Activated naive CD8-positive, alpha-beta T cell treated with anti-CD3 and anti-CD28 coated beads for 36 hours (primary cell): Measurements from ENCODE around the gene PBX3. TPM values are rescaled to one million over a fixed set of nuclear protein-coding genes. Genes with fewer than 3 reads are reported as not detected.

Experiments used
- DNase-seq: peaks from one replicate; pipeline ENCODE4 v3.0.0; 2021
- H3K27ac Mint-ChIP-seq: one replicate; pipeline ENCODE4 v1.8.0; 2022; ENCODE audit warnings: mild to moderate bottlenecking, moderate library complexity, mixed read lengths
- H3K27me3 Mint-ChIP-seq: one replicate; pipeline ENCODE4 v1.8.0; 2022; ENCODE audit warnings: mild to moderate bottlenecking, mixed read lengths
- H3K36me3 Mint-ChIP-seq: one replicate; pipeline ENCODE4 v1.8.0; 2021; ENCODE audit warnings: mild to moderate bottlenecking, mixed read lengths
- H3K4me1 Mint-ChIP-seq: one replicate; pipeline ENCODE4 v1.8.0; 2021; ENCODE audit warnings: mixed read lengths
- H3K4me3 Mint-ChIP-seq: one replicate; pipeline ENCODE4 v1.8.0; 2022; ENCODE audit warnings: mild to moderate bottlenecking, moderate library complexity, mixed read lengths
- H3K9me3 Mint-ChIP-seq: one replicate; pipeline ENCODE4 v1.8.0; 2022; ENCODE audit warnings: mixed read lengths
- total RNA-seq, 2 experiments: library from RNA; stranded (reverse); gene quantifications; one replicate each; pipeline ENCODE4 v1.2.3, GENCODE V29; 2021

Gene PBX3
- total RNA-seq, 2 experiments from 2014 or later: 14.6 to 14.9 TPM

GRCh38 chr9:125926936-125927335, 179.8 kb downstream of the PBX3 start:
- H3K27ac Mint-ChIP-seq: no peak overlapping the region
- H3K27me3 Mint-ChIP-seq: no peaks in the 10 kb centered on the region
- no peaks in the 10 kb centered on the region for H3K4me1 Mint-ChIP-seq
- no peaks in the 10 kb centered on the region for H3K9me3 Mint-ChIP-seq
- no peak overlapping the region for H3K4me3 Mint-ChIP-seq
- no peak for DNase-seq
- H3K36me3 Mint-ChIP-seq: no peaks in the 10 kb centered on the region

DNA sequence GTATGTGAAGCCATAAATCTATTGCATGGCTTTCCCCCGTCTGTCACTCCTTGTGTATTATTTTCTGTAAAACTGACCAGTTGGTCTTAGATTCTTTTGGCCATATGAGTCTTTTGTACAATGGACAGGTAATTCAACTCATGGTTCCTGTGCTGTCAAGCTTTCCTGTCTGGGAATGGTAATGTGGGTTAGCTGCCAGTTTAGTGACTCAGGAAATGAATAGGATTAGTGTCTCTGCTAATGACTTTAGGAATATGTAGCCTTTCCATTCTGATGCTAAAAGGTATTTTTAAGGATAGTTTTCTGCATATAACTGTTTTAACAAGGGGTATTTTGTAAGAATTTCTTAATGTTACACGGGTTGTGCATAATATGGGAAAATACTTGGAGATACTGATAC, 182.7 kb downstream of the PBX3 start:
- DNase-seq: no peak
- Mint-ChIP-seq H3K36me3 (peaks cover 3% of the 10 kb centered on the region), H3K9me3 (no peaks in the 10 kb centered on the region), H3K4me3 (no peak overlapping the region), H3K4me1 (no peaks in the 10 kb centered on the region), H3K27ac (no peak overlapping the region), H3K27me3 (no peaks in the 10 kb centered on the region)

DNA sequence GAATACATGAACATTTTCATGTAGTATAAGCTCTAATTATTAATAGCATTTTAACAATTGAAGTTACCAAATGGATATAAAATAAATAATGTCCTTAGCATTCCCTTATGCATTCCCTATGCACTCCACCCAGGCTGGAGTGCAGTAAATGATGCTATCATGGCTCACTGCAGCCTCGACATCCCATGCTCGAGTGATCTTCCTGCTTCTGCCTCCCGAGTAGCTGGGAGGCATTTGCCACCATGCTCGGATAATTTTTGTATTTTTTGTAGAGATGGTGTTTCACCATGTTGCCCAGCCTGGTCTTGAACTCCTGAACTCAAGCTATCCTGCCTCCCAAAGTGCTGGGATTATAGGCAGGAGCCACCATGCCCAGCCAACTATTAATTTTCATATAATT, 184.0 kb downstream of the PBX3 start:
- Mint-ChIP-seq H3K27ac (no peak overlapping the region), H3K4me3 (no peak overlapping the region), H3K4me1 (no peaks in the 10 kb centered on the region), H3K36me3 (peaks cover 3% of the 10 kb centered on the region), H3K9me3 (no peaks in the 10 kb centered on the region), H3K27me3 (no peaks in the 10 kb centered on the region)
- no peak for DNase-seq

DNA sequence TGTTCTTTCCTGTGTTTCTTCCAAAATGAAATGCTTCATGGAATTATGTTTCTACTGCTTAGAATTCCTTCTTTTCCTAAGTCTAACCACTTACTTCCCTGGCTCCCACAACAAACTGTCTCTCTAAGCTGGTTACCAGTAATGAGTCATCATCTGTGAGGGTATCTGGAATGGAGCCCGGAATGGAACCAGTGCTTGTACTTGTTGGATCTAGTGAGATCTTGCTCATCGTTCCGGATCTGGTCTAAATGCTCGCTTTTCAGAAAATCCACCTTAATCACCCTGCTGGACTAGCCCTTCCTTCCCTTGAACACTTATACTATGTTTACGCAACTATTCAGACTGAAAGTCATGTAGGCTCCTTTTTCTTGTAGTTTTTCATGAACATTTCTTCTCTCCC, 184.8 kb downstream of the PBX3 start:
- no peak overlapping the region for H3K4me3 Mint-ChIP-seq
- no peaks in the 10 kb centered on the region for H3K4me1 Mint-ChIP-seq
- H3K27me3 Mint-ChIP-seq: no peaks in the 10 kb centered on the region
- DNase-seq: no peak
- no peaks in the 10 kb centered on the region for H3K9me3 Mint-ChIP-seq
- no peak overlapping the region for H3K27ac Mint-ChIP-seq
- peaks cover 3% of the 10 kb centered on the region for H3K36me3 Mint-ChIP-seq

- no peak overlapping the region for H3K4me3 Mint-ChIP-seq
- H3K27me3 Mint-ChIP-seq: no peaks in the 10 kb centered on the region
- H3K9me3 Mint-ChIP-seq: no peaks in the 10 kb centered on the region
- no peak for DNase-seq
- no peak overlapping the region for H3K27ac Mint-ChIP-seq
- H3K4me1 Mint-ChIP-seq: no peaks in the 10 kb centered on the region
- peaks cover 3% of the 10 kb centered on the region for H3K36me3 Mint-ChIP-seq
These were observed 185.7 kb downstream of the PBX3 start for GRCh38 chr9:125932746-125933455.

- no peak for DNase-seq
- H3K36me3 Mint-ChIP-seq: peaks cover 31% of the 10 kb centered on the region
- no peak overlapping the region for H3K4me3 Mint-ChIP-seq
- peaks cover 13% of the 10 kb centered on the region for H3K9me3 Mint-ChIP-seq
- H3K27me3 Mint-ChIP-seq: no peaks in the 10 kb centered on the region
- H3K27ac Mint-ChIP-seq: no peak overlapping the region
- H3K4me1 Mint-ChIP-seq: no peaks in the 10 kb centered on the region
These were observed 195.0 kb downstream of the PBX3 start for GRCh38 chr9:125942125-125942524.

- peaks cover 13% of the 10 kb centered on the region for H3K9me3 Mint-ChIP-seq
These were observed 196.7 kb downstream of the PBX3 start for GRCh38 chr9:125943831-125944230.

GRCh38 chr9:125946397-125946796, 199.2 kb downstream of the PBX3 start:
- Mint-ChIP-seq H3K36me3 (peaks cover 25% of the 10 kb centered on the region), H3K9me3 (peaks cover 13% of the 10 kb centered on the region), H3K27me3 (no peaks in the 10 kb centered on the region), H3K4me1 (no peaks in the 10 kb centered on the region), H3K4me3 (no peak overlapping the region), H3K27ac (no peak overlapping the region)
- DNase-seq: no peak

More at GRCh38 chr9:125943831-125944230, 196.7 kb downstream of the PBX3 start:
- no peak for DNase-seq
- H3K4me3 Mint-ChIP-seq: no peak overlapping the region
- no peaks in the 10 kb centered on the region for H3K4me1 Mint-ChIP-seq
- peaks cover 31% of the 10 kb centered on the region for H3K36me3 Mint-ChIP-seq
- no peaks in the 10 kb centered on the region for H3K27me3 Mint-ChIP-seq
- no peak overlapping the region for H3K27ac Mint-ChIP-seq

DNA sequence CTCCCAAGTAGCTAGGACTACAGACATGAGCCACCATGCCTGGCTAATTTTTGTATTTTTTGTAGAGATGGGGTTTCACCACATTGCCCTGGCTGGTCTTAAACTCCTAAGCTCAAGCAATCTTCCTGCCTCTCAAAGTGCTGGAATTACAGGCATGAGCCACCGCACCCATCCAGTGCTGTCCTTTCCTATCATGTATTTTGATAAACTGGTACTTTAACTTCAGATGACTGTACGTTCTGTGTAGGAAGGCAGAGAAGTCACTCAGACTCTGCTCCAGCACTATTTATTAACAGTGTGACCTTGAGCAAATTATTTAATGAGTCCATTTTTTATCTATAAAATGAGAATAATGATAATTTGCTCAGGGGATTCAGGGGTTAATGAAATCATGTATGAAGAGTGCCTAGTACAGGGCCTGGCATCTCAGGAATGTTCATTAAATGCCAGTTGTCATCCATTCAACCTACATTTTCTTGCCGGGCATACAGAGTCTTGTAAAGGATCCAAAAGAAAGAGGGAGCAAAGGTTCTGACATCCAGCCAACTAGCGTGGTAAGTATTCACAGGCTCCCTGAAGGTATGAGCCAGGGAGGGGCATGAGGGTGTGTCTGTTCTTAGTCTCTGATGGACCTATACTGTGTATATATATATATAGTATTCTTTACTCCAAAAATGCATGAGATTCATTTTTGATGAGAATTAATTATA, 201.9 kb downstream of the PBX3 start:
- H3K4me1 Mint-ChIP-seq: no peaks in the 10 kb centered on the region
- no peaks in the 10 kb centered on the region for H3K27me3 Mint-ChIP-seq
- no peak overlapping the region for H3K4me3 Mint-ChIP-seq
- H3K36me3 Mint-ChIP-seq: peaks cover 17% of the 10 kb centered on the region
- no peak overlapping the region for H3K27ac Mint-ChIP-seq
- DNase-seq: no peak
- H3K9me3 Mint-ChIP-seq: peaks cover 13% of the 10 kb centered on the region

GRCh38 chr9:125949703-125950460, 202.7 kb downstream of the PBX3 start:
- H3K36me3 Mint-ChIP-seq: peaks cover 12% of the 10 kb centered on the region
- H3K27me3 Mint-ChIP-seq: no peaks in the 10 kb centered on the region
- no peak overlapping the region for H3K4me3 Mint-ChIP-seq

DNA sequence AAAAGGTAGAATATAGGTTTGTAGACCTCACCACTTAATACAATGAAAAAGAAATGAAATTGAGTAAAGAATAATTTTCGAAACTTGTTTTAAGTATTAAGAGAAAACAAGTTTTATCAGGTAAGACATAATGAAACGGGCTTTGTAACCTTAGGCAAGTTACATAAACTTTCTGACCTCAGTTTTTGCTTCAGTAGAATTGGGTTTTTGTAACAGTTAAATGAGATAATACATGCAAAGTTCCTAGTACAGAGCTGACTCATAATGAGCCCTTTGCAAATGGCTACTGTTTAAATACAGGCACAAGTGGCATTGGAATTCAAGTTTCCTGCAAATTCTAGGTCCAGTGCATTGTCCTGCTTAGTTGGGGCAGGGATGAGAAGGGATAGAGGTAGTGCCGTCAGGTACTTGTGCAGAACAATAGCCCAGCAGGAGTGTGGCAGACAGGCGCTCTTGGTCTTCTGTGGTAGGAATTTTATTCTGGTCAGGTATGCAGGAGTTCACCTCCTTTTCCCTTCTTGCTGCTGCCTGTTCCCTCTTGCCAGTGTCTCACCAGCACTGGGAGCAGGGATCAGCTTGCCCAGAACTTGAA, 203.8 kb downstream of the PBX3 start:
- Mint-ChIP-seq H3K27me3 (no peaks in the 10 kb centered on the region), H3K4me1 (no peaks in the 10 kb centered on the region), H3K4me3 (no peak overlapping the region), H3K9me3 (peaks cover 5% of the 10 kb centered on the region), H3K36me3 (peaks cover 4% of the 10 kb centered on the region), H3K27ac (no peak overlapping the region)
- DNase-seq: no peak

More at GRCh38 chr9:125949703-125950460, 202.7 kb downstream of the PBX3 start:
- Mint-ChIP-seq H3K27ac (no peak overlapping the region), H3K9me3 (peaks cover 10% of the 10 kb centered on the region), H3K4me1 (no peaks in the 10 kb centered on the region)
- DNase-seq: no peak

DNA sequence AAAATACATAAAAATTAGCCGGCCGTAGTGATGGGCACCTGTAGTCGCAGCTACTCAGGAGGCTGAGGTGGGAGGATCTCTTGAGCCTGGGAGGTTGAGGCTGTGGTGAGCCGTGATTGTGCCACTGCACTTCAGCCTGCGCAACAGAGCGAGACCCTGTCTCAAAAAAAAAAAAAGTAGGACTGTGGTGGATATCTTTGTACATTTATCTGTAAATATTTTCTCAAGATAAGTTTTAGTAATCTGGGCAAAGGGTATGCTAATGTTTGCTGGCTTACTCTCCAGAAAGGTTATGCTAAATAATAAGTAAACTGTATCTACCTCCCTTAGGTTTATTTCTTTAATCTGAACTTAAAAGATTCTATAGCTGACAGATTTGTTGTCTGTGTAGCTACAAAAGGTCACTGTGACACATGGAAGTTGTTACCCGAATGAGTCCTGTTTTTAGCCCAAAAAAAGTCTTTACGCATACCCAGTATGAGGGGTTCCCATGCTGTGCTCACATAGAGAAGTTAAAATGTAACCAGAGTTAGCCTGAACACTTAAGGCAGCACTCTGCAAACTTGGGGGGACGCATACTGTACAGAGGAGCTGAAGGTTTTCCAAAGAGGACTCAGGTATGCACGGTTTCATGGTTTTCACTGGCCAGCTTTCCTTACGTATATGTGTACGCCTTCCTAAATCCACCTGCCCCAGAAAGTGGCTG, 206.3 kb downstream of the PBX3 start:
- DNase-seq: no peak
- no peaks in the 10 kb centered on the region for H3K27me3 Mint-ChIP-seq
- no peaks in the 10 kb centered on the region for H3K4me1 Mint-ChIP-seq
- no peak overlapping the region for H3K27ac Mint-ChIP-seq
- H3K36me3 Mint-ChIP-seq: no peaks in the 10 kb centered on the region
- no peaks in the 10 kb centered on the region for H3K9me3 Mint-ChIP-seq
- no peak overlapping the region for H3K4me3 Mint-ChIP-seq

DNA sequence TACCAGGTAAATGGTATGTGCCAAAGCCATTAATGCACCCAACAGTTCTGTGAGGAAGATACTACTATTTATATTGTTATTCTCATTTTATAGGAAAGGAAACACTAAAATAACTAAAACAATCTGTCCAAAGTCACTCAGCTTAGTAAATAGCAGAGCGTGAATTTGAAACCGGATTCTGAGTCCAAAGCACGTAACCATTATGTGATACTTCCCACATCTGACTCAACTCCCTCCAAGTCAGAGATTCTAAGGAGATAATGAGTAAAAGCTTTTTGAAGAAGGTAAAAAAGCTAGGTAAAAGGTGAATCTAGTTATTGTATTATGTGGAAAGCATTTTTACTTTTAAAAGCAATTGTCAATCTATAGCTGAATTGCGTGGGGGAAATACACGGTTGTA, 208.9 kb downstream of the PBX3 start:
- H3K4me3 Mint-ChIP-seq: no peak overlapping the region
- no peaks in the 10 kb centered on the region for H3K27me3 Mint-ChIP-seq
- no peaks in the 10 kb centered on the region for H3K9me3 Mint-ChIP-seq
- DNase-seq: no peak
- H3K4me1 Mint-ChIP-seq: no peaks in the 10 kb centered on the region
- no peaks in the 10 kb centered on the region for H3K36me3 Mint-ChIP-seq
- no peak overlapping the region for H3K27ac Mint-ChIP-seq

DNA sequence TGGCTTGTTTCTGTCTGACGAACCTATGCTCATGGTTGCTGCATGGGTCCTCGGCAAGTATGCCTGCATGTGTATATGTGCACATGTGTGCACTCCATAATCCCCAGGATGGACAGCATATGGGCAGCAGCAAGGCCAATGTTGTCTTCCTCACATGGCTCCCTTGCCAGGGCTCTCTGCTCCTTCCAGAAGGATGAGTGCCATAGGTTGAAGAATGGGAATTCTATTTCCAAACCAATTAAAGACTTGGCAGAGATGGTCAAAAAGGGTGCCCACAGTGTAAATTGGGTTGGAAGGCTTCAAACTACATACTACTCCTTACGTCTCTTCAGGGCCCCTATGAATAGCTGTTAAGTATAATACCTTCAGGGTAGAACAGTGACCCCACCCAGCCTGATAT, 212.1 kb downstream of the PBX3 start:
- H3K27me3 Mint-ChIP-seq: no peaks in the 10 kb centered on the region
- DNase-seq: no peak
- no peaks in the 10 kb centered on the region for H3K36me3 Mint-ChIP-seq
- H3K4me3 Mint-ChIP-seq: no peak overlapping the region
- no peaks in the 10 kb centered on the region for H3K9me3 Mint-ChIP-seq
- H3K4me1 Mint-ChIP-seq: no peaks in the 10 kb centered on the region
- H3K27ac Mint-ChIP-seq: no peak overlapping the region
